Motor neuron (in vitro differentiated cells): ENCODE results near the gene ARHGAP10. TPM values are rescaled to one million over a fixed set of nuclear protein-coding genes. Genes with fewer than 3 reads are reported as not detected.
"Not testable (repeated sequence)": the region's sequence is repeated elsewhere in the genome, so short reads cannot be mapped to it uniquely, and the experiment has no call there.

ENCODE experiments used
- ATAC-seq, 8 experiments: fragments of 200-7000 bp; cut with Tn5 transposase; replicated peaks in 6 of 8; 2 replicates each; pipeline ENCODE4 v1.8.0; 2021; ENCODE audit warnings: mild to moderate bottlenecking in 8 of 8, moderate library complexity in 8 of 8
- H3K27ac ChIP-seq, 2 donors: fragments of 250-450 bp; sonication (Bioruptor Pico); 2 replicates each; pipeline ENCODE4 v1.9.0; 2021; ENCODE audit warnings: antibody characterized with exemption in 2 of 2, mild to moderate bottlenecking in 2 of 2, moderate library complexity in 1 of 2
- H3K4me1 ChIP-seq, 2 donors: fragments of 250-450 bp; sonication (Bioruptor Pico); replicated peaks in 1 of 2; 2 replicates each; pipeline ENCODE4 v1.6.1; 2021; ENCODE audit warnings: antibody characterized with exemption in 2 of 2, mild to moderate bottlenecking in 2 of 2, moderate library complexity in 1 of 2
- H3K4me3 ChIP-seq, 5 donors: fragments of 250-450 bp; sonication (Bioruptor Pico); 2 replicates each; pipeline ENCODE4 v1.9.0; 2021; ENCODE audit warnings: antibody characterized with exemption in 5 of 5, mild to moderate bottlenecking in 5 of 5, moderate library complexity in 4 of 5
- WGBS, 10 experiments: fragments of 450-650 bp; shearing (Covaris generic); methylation state at CpG; one replicate each; pipeline ENCODE4 v1.0.0; 2022; 5-methylcytosine and 5-hydroxymethylcytosine counted together
- in situ Hi-C, 9 experiments: fragments of 400-800 bp; cut with MboI; loops; one replicate each; pipeline ENCODE4 v1.15.0; 2021; ENCODE audit warnings: low sequenced_read_pairs in 9 of 9, low pct_unique_long_range_greater_than_20kb in 2 of 9; ENCODE audit not compliant: unreplicated experiment in 9 of 9
- total RNA-seq, 8 experiments: library from RNA; unstranded; fragments of 300-600 nt; gene quantifications; 2 replicates each; pipeline versions ENCODE4 v1.2.3 to v1.2.4, GENCODE V29; 2022

The ARHGAP10 gene
- total RNA-seq, 8 experiments from 2014 or later = 1.6 to 16.1 (median 8.2) TPM

- ATAC-seq = no peak
Measured at GRCh38 chr4:147899512-147899911, 167.6 kb downstream of the ARHGAP10 start.

GRCh38 chr4:147901388-147901787, 169.5 kb downstream of the ARHGAP10 start:
- Histone ChIP-seq H3K27ac (no peak overlapping the region), H3K4me1 (no peaks in the 10 kb centered on the region), H3K4me3 (no peak overlapping the region)
- no peak for ATAC-seq
- in situ Hi-C loops = no loop called here
- 0 to 50% (median 15%) methylated on average over 1 to 2 of the region's 2 CpGs; no CpG with 5 or more reads in 3 of the 10 experiments for WGBS, 10 experiments

More at GRCh38 chr4:147899512-147899911, 167.6 kb downstream of the ARHGAP10 start:
- no peaks in the 10 kb centered on the region for H3K4me1 ChIP-seq
- no peak overlapping the region for H3K27ac ChIP-seq
- no peak overlapping the region for H3K4me3 ChIP-seq
- in situ Hi-C loops = no loop called here
- WGBS, 10 experiments = 64 to 90% (median 80%) methylated on average over 1 to 2 of the region's 2 CpGs

- in situ Hi-C loops = no loop called here
- no peak for ATAC-seq
- no peaks in the 10 kb centered on the region for H3K4me1 ChIP-seq
- 40 to 100% (median 87%) methylated on average over 1 to 2 of the region's 2 CpGs for WGBS, 10 experiments
- H3K4me3 ChIP-seq = no peak overlapping the region
- no peak overlapping the region for H3K27ac ChIP-seq
Measured at GRCh38 chr4:147901916-147902315, 170.0 kb downstream of the ARHGAP10 start.

- ATAC-seq = no peak
- Histone ChIP-seq H3K4me1 (no peaks in the 10 kb centered on the region), H3K4me3 (no peak overlapping the region), H3K27ac (no peak overlapping the region)
- in situ Hi-C loops = no loop called here
- 56 to 100% (median 85%) methylated on average over 1 to 2 of the region's 2 CpGs; no CpG with 5 or more reads in 6 of the 10 experiments for WGBS, 10 experiments
Measured at GRCh38 chr4:147909225-147909624, 177.3 kb downstream of the ARHGAP10 start.

- Histone ChIP-seq H3K4me1 (no peaks in the 10 kb centered on the region), H3K4me3 (no peak overlapping the region), H3K27ac (no peak overlapping the region)
- 40 to 100% (median 84%) methylated on average over 1 to 3 of the region's 3 CpGs; no CpG with 5 or more reads in 1 of the 10 experiments for WGBS, 10 experiments
- no peak for ATAC-seq
- in situ Hi-C loops = no loop called here
Measured at GRCh38 chr4:147910315-147910714, 178.4 kb downstream of the ARHGAP10 start.

GRCh38 chr4:147912106-147912505, 180.2 kb downstream of the ARHGAP10 start:
- H3K4me3 ChIP-seq, in situ Hi-C loops, H3K27ac ChIP-seq, H3K4me1 ChIP-seq, ATAC-seq: not testable (repeated sequence)
- 92 to 100% (median 100%) methylated on average over 1 to 2 of the region's 2 CpGs; no CpG with 5 or more reads in 2 of the 10 experiments for WGBS, 10 experiments

- Histone ChIP-seq H3K4me3 (no peak overlapping the region), H3K4me1 (no peaks in the 10 kb centered on the region), H3K27ac (no peak overlapping the region)
- in situ Hi-C loops = no loop called here
- 46 to 100% (median 82%) methylated on average over 1 to 2 of the region's 2 CpGs for WGBS, 10 experiments
- no peak for ATAC-seq
Measured at GRCh38 chr4:147913137-147913536, 181.2 kb downstream of the ARHGAP10 start.

GRCh38 chr4:147916351-147916750, 184.5 kb downstream of the ARHGAP10 start:
- Histone ChIP-seq H3K4me3 (no peak overlapping the region), H3K27ac (no peak overlapping the region), H3K4me1 (no peaks in the 10 kb centered on the region)
- in situ Hi-C loops = no loop called here
- WGBS, 10 experiments = 19 to 100% (median 73%) methylated on average over 1 to 4 of the region's 4 CpGs; no CpG with 5 or more reads in 2 of the 10 experiments
- no peak for ATAC-seq

GRCh38 chr4:147923381-147923780, 191.5 kb downstream of the ARHGAP10 start:
- 0 to 100% (median 83%) methylated on average over 1 to 2 of the region's 2 CpGs; no CpG with 5 or more reads in 1 of the 10 experiments for WGBS, 10 experiments

GRCh38 chr4:147923854-147924253, 192.0 kb downstream of the ARHGAP10 start:
- no peak overlapping the region for H3K27ac ChIP-seq
- H3K4me3 ChIP-seq = no peak overlapping the region
- H3K4me1 ChIP-seq = no peaks in the 10 kb centered on the region
- in situ Hi-C loops = no loop called here
- WGBS, 10 experiments = 27 to 100% (median 92%) methylated on average over 2 to 4 of the region's 4 CpGs; no CpG with 5 or more reads in 1 of the 10 experiments
- ATAC-seq = peak in 3 of 8 experiments; percentile 38 to 44 (median 39)

More at GRCh38 chr4:147923381-147923780, 191.5 kb downstream of the ARHGAP10 start:
- Histone ChIP-seq H3K4me3 (no peak overlapping the region), H3K27ac (no peak overlapping the region), H3K4me1 (no peaks in the 10 kb centered on the region)
- no peak for ATAC-seq
- in situ Hi-C loops = no loop called here

- in situ Hi-C loops = no loop called here
- ATAC-seq = peak; percentile 36 to 64 (median 49)
- Histone ChIP-seq H3K4me3 (no peak overlapping the region), H3K27ac (no peak overlapping the region), H3K4me1 (no peaks in the 10 kb centered on the region)
- 0 to 60% (median 19%) methylated on average over 1 to 3 of the region's 3 CpGs; no CpG with 5 or more reads in 1 of the 10 experiments for WGBS, 10 experiments
Measured at GRCh38 chr4:147924604-147925412, 192.9 kb downstream of the ARHGAP10 start.

- ATAC-seq = peak in 2 of 8 experiments; percentile 6 to 52
- in situ Hi-C loops = no loop called here
- 56 to 96% (median 85%) methylated on average over 2 to 10 of the region's 11 CpGs for WGBS, 10 experiments
- Histone ChIP-seq H3K4me3 (no peak overlapping the region), H3K4me1 (no peaks in the 10 kb centered on the region), H3K27ac (no peak overlapping the region)
Measured at GRCh38 chr4:147927377-147928137, 195.7 kb downstream of the ARHGAP10 start.

- Histone ChIP-seq H3K4me3 (no peak overlapping the region), H3K4me1 (no peaks in the 10 kb centered on the region), H3K27ac (no peak overlapping the region)
- in situ Hi-C loops = no loop called here
- peak in 2 of 8 experiments; percentile 12 to 64 for ATAC-seq
- WGBS, 10 experiments = 17 to 100% (median 80%) methylated on average over 1 to 5 of the region's 5 CpGs; no CpG with 5 or more reads in 1 of the 10 experiments
Measured at GRCh38 chr4:147928400-147928799, 196.5 kb downstream of the ARHGAP10 start.
